22Rv1 (cell line): ENCODE measurements around the gene SRRM1.

ENCODE experiments used
- H3K27ac ChIP-seq: fragments of 450-650 bp; 2 replicates; pipeline ENCODE4 v1.5.1; 2017
- CTCF ChIP-seq: fragments of 450-650 bp; IDR thresholded peaks from 2 replicates; pipeline ENCODE4 v1.5.1; 2017; ENCODE audit warnings: mild to moderate bottlenecking
- ZFX ChIP-seq: fragments of 450-650 bp; IDR thresholded peaks from 2 replicates; pipeline ENCODE4 v1.6.1; 2017; ENCODE audit warnings: antibody characterized with exemption, borderline replicate concordance

SRRM1 gene

GRCh38 chr1:24705260-24706073 is 62.4 kb downstream of the SRRM1 start:
- H3K27ac ChIP-seq, result peak overlapping the region; percentile 87
- TF ChIP-seq CTCF (no peak), ZFX (no peak)

- H3K27ac ChIP-seq, result peak overlapping the region; percentile 87
These were observed 62.9 kb downstream of the SRRM1 start for GRCh38 chr1:24706074-24706389.

- TF ChIP-seq CTCF (no peak), ZFX (no peak)
- no peak overlapping the region for H3K27ac ChIP-seq
These were observed 64.6 kb downstream of the SRRM1 start for GRCh38 chr1:24707687-24708086.

- H3K27ac ChIP-seq, result no peak overlapping the region
- TF ChIP-seq ZFX (no peak), CTCF (no peak)
These were observed 65.8 kb downstream of the SRRM1 start for GRCh38 chr1:24708938-24709337.

- TF ChIP-seq CTCF, result no peak
- H3K27ac ChIP-seq, result no peak overlapping the region
These were observed 66.8 kb downstream of the SRRM1 start for GRCh38 chr1:24709791-24710441.

GRCh38 chr1:24711329-24711728 is 68.2 kb downstream of the SRRM1 start:
- TF ChIP-seq CTCF (no peak), ZFX (no peak)
- H3K27ac ChIP-seq, result no peak overlapping the region

GRCh38 chr1:24713176-24713575 is 70.1 kb downstream of the SRRM1 start:
- no peak overlapping the region for H3K27ac ChIP-seq
- TF ChIP-seq ZFX (no peak), CTCF (no peak)

- TF ChIP-seq CTCF, result no peak
- no peak for TF ChIP-seq ZFX
- H3K27ac ChIP-seq, result no peak overlapping the region
These were observed 70.6 kb downstream of the SRRM1 start for GRCh38 chr1:24713736-24714135.
